ENCODE measurements around the gene EFCAB6.

- no peak for TF ChIP-seq CTCF (IDR thresholded peaks at IDR 0.05)
- TF ChIP-seq POLR2A (IDR thresholded peaks at IDR 0.05), result no peak
Measured at GRCh38 chr22:43654271-43654670, 157.8 kb downstream of the EFCAB6 start.

Measured in right lobe of liver (tissue), 4 donors.